OCI-LY1 (cell line): ENCODE data around the gene MAGI2.

Experiments
- CTCF ChIP-seq: fragments of 200-600 bp; sonication (generic), shearing (Covaris generic); IDR thresholded peaks from 2 replicates; pipeline ENCODE4 v1.5.1; 2017; ENCODE audit warnings: mild to moderate bottlenecking, antibody characterized with exemption, low read length, moderate library complexity, mixed read lengths
- EZH2 ChIP-seq: fragments of 200-600 bp; sonication (generic), shearing (Covaris generic); IDR thresholded peaks from 2 replicates; pipeline ENCODE4 v1.8.0; 2017; ENCODE audit warnings: borderline replicate concordance, mixed run types, mild to moderate bottlenecking, antibody characterized with exemption, low read length, moderate library complexity, mixed read lengths

GRCh38 chr7:78688376-78688775, 765.1 kb downstream of the MAGI2 start:
- TF ChIP-seq EZH2 = no peak
- no peak for TF ChIP-seq CTCF
